GM18858 (cell line): ENCODE data around the gene IGF2BP3.
"Not testable (repeated sequence)": the region's sequence is repeated elsewhere in the genome, so short reads cannot be mapped to it uniquely, and the experiment has no call there.

Experiments used
- ATAC-seq: cut with Tn5 transposase; IDR thresholded peaks from one replicate; pipeline ENCODE4 v1.9.1; 2021; ENCODE audit not compliant: unreplicated experiment

The IGF2BP3 gene

DNA sequence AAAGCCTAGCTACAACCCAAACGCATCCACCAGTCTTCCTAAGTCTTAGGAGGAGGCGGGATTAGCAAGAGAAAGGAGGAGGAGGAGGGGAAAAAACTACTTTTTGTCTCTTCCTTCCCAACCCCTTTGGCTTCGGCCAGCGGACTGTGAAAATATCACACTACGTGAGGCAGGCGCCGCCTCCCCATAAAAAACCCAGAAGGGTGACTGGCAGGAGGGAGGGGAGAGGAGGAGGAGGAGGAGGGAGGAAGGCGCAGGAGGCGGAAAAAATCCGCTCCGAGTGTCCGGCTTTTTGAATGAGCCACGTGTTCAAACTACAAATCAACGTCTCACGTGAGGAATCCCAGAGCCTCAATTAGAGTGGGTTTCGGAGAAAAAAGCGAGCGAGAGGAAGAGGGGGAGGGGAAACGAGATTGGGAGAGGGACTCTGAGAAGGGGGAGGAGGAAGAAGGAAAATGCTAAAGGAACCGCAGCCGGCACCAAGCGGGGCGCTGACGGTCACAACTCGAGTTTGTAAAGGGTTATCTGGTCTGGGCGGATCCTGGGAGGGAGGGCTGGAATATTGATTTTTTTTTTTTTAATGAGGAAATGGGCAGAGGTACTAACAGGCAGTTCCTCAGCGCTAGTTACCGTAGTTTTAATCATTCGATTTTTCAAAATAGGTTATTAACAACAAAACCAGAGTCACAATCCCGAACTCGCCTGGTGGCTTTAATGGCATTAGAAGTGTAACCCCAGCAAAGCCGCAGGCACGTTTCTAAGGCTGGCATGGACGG, at the start of gene IGF2BP3:
Gene IGF2BP3, minus strand, starts transcription at position 162 of the 776 bp plus-strand sequence. CDS start 381 bp downstream, outside the sequence.
- ATAC-seq, result no peak

DNA sequence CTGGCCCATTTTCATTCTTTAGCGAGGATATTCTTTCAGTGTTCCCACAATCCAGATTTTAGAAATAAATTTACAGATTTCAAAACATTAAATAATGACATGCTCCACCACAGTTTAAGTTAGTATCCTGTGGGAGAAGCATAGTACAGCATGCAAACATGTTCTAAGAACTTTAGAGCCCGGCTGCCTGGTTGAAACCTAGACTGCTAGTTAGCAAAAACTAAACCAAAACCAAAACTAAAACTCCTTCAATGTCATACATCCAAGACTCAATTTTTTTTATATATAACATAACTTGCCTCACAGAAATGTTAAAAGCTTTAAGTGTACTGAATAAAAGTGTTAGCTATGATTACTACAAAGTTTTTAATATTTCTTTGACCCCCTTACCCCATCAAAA, 44.5 kb upstream of the IGF2BP3 start:
- ATAC-seq, result no peak

DNA sequence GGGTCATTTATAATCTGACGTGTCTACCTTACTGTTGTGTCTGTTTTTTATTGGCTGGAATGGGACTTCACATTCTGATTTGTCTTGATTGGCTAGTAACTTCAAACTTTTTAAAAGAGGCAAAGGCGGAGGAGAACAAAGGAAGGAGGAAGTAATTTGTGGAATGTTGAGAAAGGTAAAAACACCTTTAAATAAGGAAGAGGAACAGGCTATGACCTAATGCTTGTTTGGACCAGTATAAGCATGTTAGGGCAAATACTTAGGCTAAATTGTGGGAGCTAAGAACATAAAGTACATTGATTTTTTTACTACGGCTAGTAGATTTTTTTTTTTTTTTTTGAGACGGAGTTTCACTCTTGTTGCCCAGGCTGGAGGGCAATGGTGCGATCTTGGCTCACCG, 43.5 kb upstream of the IGF2BP3 start:
- not testable (repeated sequence) for ATAC-seq

DNA sequence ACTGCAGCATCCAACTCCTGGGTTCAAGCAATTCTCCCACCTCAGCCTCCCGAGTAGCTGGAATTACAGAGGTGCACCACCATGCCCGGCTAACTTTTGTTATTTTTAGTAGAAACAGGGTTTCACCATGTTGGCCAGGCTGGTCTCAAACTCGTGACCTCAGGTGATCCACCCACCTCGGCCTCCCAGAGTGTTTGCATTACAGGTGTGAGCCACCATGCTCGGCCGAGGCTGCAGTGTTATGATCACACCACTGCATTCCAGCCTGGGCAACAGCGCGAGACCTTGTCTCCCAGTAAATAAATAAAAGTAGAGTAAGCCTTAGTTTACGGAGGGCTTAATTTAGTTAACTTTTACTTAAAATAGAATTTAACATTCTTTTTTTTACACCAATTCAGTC, 23.7 kb upstream of the IGF2BP3 start:
- no peak for ATAC-seq

DNA sequence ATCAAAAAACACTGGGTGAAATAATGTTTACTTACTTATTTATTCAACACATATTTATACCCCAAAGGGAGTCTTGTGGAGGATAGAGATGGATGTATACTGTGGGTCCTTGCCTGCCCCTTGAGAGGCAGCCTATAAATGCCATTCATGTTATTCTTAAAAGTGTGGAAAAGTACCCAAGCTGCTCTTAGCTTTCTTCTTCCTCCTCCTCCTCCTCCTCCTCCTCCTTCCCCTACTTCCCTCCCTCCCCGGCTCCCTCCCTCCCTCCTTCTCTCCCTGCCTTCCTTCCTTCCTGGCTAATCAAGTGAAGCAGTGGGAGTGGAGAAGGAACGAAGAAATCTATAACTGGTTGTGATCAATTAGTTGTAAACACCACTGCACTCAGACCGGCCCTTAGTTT, 21.2 kb upstream of the IGF2BP3 start:
- no peak for ATAC-seq

DNA sequence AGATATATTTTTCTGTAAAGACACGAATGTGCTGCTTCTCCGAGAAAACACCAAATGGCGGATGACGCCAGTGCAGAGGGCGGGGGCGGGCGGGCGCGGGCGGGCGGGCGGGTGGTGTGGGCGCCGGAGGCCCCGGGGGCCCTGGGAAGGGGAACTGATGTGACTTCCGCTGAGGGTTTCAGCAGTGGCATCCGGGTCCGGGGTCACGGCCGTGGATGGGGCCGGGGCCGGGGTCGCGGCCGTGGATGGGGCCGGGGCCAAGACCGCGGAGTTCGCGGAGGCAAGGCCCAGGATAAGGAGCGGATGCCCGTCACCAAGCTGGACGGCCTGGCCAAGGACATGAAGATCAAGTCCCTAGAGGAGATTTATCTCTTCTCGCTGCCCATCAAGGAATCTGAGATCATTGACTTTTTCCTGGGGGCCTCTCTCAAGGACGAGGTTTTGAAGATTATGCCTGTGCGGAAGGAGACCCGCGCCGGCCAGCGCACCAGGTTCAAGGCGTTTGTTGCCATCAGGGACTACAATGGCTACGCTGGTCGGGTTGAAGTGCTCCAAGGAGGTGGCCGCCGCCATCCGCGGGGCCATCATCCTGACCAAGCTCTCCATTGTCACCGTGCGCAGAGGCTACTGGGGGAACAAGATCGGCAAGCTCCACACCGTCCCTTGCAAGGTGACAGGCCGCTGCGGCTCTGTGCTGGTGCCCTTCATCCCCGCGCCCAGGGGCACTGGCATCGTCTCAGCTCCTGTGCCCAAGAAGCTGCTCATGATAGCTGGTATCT, 20.3 kb upstream of the IGF2BP3 start:
- ATAC-seq, result peak; percentile 58

DNA sequence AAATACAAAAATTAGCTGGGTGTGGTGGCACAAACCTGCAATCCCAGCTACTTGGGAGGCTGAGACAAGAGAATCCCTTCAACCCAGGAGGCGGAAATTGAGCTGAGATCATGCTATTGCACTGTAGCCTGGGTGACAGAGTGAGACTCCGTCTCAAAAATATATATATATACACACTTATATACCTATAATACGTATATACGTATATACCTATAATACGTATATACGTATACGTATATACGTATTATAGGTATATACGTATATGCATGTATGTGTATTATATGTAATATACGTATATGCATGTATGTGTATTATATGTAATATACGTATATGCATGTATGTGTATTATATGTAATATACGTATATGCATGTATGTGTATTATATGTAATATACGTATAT, 18.4 kb upstream of the IGF2BP3 start:
- ATAC-seq, result not testable (repeated sequence)

DNA sequence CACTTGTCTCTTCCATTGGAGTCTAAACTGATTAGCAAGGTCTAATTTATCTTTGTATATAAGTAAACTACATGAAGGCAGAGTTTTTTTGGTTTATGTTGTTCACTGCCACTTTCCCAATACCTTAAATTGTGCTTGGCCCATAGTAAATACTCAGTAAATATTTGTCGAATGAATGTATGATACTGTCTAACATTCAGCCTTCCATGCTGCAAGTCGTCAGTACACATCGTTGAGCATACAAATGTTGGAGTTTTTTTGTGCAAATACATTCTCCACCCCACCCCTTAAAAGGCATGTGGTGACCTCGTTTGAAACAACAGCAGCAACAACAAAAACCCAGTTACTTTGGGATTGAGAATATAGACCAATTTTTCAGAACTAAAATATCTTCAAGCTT, 17.4 kb upstream of the IGF2BP3 start:
- ATAC-seq, result no peak

DNA sequence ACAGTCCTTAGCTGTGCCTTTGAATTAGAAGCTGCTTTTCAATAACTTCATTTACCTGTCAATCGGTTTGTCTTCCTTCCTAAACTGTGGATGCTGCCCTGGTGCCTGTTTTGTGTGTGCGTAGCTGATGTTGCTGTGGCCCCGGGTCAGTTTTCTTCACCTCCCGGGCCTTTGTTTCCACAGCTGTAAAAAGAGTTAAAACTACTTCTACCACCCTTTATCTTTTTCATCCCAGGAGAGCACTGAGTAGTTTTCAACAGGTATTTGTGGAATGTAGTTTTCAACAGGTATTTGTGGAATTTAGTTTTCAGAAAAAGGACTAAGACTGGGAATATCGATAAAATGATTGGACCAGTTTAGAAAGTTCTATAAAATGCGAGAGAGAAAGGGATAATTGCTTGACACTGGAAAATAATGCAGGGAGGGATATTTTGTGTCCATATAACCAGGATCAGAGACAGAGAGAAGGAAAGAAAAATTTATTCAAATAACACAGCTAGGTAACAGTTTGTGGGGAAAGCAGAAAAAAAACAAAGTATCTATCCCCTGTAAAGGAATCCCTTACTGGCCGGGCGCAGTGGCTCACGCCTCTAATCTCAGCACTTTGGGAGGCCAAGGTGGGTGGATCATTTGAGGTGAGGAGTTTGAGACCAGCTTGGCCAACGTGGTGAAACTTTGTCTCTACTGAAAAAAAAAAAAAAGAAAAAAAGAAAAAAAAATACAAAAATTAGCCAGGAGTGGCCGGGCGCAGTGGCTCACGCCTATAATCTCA, 15.9 kb upstream of the IGF2BP3 start:
- no peak for ATAC-seq

DNA sequence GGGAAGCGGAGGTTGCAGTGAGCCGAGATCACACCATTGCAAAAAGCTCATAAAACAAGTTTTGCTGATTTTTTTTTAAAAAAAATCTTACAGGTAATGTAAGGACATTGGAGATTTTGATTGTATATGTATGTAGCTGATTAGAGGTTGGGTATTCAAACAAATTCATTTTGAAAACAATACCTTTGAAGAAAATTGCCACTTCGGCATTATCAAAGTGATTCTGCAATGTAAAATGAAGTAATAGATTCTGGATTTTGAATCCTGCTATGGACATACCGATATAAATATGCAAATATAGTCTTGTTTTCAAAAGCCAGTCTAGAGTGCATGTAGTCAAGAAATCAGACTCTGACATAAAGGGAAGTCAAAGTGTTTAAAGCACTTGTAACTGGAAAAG, 12.4 kb upstream of the IGF2BP3 start:
- ATAC-seq, result no peak

DNA sequence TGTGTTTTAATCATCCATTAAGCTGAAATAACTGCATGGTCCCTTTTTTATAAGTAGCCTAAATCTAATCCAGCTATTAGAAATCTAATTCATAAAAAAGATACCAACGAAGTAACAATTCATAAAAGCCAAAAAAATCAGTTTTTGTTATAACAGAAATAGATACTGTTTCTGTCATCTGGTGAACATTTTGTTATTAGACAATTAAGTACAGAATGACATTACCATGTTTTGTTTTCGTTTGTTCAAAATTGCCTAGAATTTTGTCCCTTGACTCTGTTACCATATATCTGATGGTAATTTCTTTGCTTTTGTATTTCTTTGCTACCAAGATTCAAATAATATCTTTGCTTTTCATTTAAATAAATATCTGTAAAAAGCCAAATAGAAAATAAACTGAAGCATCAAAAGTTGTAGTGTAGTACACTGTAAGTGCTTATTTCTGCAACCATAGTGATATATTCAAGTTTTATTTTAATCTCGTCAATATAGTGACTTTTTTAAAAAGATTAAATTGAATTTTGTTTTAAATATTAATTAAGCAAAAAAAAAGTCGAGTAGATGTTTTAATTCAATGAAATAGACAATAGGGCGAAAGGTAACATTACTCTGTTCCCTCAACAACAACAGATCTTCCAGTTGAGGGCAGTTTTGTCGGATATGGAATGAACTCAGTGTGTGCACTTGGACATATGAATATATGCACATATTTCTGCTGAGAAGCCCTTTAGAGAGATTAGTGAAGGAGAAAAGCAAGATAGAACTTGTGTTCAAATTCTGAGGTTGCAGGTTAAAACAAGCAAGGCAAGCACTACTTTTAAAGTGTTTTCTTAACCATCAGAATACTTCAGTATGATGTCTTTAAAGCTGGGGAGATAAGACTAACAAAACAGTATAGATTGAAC, 7.9 kb upstream of the IGF2BP3 start:
- no peak for ATAC-seq

DNA sequence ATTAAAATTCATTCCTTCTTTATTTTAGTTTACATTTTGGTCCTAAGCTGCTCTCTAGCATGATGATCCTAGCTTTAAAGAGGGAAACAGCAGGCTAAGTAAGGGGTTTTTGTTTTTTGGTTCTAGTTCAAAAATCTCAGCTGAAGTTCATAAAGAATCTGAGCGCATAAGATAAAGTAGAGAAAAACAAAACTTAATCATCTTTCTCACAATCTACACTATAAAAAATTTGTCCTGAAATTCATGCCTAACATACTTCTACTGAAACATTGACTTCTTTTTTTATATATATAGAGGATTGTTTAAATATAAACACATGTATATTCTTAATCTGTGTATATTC, 6.8 kb upstream of the IGF2BP3 start:
- no peak for ATAC-seq

DNA sequence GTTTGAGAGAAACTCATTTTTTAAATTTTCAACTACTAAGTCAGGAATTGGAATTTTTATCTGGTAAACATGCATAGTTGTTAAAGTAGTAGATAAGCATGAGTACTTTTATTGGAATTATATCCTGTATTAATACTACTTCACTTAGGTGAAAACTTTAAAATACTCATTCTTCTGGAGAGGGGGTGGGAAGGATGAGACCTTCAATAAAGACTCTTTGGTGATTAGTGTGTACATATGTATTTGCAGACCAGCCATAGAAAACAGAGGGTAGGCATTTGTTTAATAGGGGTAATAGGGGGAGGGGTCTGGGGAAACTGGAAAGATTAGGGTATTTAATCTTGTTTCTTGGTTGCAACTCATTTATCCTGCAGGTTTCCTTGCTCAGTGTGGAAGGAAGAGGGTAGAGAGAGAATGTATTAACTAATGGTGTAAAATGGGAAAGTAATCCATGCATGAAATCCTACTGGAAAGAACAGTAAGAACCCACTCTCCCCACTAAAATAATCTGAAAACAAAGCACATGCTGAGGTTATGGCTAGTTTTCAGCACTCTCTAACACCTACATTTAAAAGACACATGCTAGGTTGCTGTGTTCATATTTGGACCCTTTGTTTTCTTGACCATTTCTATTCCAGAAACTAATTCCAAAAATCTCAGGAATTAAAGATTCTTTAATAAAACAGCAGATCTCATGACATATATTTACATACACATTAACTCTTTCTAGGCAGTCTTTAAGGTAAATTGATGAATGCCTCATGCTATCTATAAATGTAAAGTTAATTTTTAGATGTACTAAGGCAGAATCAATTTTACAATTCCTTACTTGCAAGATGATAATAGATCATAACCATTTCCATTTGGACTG, 6.2 kb upstream of the IGF2BP3 start:
- no peak for ATAC-seq

DNA sequence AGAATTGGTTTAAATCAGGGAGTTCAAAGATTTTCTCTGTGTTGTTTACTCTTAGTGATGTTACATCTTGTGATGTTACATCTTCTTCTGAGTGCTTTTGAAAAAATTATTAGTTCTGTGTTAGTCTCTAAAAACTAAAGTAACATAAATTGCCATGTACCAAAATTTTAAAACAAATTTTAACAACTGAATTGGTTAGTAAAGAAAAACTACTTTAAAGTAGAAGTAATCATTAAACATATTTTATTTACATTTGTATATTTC, 5.2 kb upstream of the IGF2BP3 start:
- no peak for ATAC-seq

DNA sequence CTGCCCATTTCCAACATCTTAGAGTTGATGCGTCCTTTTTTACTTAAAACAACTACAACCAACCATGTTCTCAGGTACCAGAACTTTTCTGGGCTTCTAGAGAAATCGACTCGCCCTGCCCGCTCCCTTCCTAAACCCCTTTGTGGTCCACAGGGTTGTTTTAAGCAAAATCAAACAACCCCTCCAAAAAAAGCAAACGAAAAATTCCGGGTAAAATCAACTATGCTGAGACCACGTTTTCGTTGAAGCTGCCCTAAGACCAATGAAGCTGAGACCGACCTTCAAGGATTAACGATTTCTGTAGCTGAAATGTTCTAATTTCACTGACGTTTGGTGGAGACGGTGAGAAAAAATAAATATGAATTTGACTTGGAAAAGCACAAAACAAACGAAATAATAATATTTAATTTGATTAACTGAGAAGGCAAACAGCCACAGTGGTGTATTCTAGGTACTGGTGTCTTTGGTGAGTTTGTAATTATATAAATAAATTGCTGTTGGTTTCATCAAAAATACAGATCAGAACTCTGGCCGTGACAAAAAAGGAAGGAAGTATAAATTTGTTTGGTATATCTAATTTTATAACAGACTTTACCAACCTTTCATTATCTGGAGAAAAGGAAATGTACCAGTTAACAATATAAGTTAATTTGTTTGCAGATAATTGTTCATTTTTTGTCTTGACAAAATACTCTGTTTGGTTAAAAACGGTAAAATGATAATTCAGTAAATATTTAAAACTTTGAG, 4.7 kb upstream of the IGF2BP3 start:
- no peak for ATAC-seq

DNA sequence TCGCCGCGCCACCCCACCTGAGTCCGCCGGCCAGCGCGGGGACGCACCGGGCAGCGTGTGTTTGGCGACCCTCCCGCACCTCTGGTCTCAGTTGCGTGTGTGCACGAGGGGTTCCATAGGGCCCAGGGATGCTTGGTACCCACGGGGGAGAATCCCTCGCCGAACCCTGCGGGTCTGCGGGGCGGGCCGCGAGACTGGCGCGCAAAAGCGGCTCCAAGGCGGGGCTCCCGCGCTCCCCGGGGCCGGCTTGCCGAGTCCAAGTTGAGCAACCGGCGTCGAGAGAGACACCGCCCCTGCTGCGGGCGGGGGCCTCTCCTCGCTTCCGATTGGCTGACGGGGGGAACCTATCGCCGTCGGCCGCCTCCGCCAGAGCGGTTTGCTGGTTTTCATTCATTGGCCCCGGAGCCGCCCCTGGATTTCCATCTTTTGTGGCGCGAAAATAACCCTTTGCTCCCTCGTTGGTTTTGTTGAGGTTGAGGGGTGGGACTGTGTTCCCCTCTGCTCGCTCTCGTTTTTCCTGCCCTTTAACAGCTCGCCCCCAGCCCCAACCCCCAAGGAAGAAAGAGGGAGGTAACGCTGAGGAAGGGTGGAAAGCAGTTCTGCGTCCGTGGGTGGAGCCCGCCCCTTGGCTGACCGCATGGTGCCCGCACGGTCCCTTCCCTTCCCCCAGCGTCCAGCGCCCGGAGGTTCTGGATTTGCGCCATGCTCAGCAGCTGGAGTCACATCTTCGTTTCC, 4.0 kb upstream of the IGF2BP3 start:
- ATAC-seq, result peak; percentile 57

DNA sequence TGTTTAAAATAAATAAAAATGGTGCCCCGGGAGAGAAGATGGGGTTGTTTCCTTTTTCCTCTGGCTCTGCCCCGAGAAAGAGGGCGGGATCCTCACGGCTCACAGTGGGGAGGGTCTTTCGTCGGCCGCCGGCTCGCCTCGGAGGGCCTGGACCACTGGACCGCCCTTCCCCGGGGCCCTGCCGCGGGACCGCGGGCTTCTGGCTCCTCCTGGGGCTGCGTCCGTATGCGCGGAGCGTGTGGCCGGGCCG, 3.5 kb upstream of the IGF2BP3 start:
- no peak for ATAC-seq

DNA sequence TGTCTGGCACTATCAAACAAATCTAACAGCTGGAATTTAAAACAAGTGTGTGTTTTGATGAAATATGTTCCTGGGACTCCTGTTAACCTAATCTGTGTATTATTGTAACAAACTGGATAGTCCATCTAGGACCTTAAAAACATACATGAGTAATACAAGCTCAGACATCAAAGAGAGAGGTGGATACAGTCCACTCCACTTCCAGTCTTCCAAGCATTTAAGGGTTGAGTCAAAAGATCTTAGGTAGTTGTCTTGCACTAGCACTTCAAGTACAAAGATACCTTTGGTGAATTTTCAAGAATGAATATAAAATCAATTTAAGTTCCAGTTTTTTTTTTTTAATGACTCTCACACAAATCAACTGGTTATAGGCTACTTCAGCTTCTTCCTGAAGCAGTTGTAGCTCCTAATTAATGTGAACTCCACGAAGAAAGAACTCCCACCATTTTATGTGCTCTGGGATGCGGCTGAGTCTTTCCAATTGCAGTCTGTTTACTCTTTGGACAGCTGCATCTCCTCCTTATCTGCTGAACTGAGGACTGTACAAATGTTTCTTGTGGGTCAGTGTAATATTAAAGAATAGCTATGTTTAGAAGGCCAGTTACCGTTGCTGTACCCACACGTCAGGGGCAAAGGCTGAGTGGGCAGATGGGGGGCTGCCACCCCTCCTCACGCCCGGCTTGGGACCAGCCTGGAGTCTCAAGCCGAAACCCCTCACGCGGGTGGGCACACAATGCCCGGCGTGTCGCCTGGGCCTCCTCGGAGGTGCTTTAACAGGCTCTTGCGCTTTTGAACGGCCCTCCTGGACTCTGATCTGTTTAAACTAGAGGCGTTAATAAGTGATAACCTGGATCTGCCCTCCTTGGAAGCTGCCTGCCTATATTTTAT, 2.9 kb upstream of the IGF2BP3 start:
- ATAC-seq, result no peak
